A549 (cell line): ENCODE data around the gene VIPR1. TPM values are rescaled to one million over a fixed set of nuclear protein-coding genes. Genes with fewer than 3 reads are reported as not detected.
"Not testable (repeated sequence)": the region's sequence is repeated elsewhere in the genome, so short reads cannot be mapped to it uniquely, and the experiment has no call there.

Source experiments
- ATAC-seq, 2 experiments: fragments of 200-7000 bp in 1 of 2; fragments of >200 bp in 1 of 2; cut with Nextera tagmentation in 1 of 2; cut with Tn5 transposase in 1 of 2; 3 replicates each; pipeline versions ENCODE4 v1.8.0 to v1.9.1; 2018 to 2020; ENCODE audit warnings: mild to moderate bottlenecking in 1 of 2, moderate library complexity in 1 of 2
- CTCF ChIA-PET: fragments of 300-600 bp; sonication (Branson Sonifier 250); formaldehyde crosslinking; extraction: SDS; loops from one replicate; lab custom pipeline; 2021; ENCODE audit warnings: antibody characterized with exemption, inconsistent platforms; lab: Yijun Ruan, JAX
- POLR2A ChIA-PET: fragments of 350-600 bp; formaldehyde crosslinking; extraction: SDS; loops from one replicate; lab custom pipeline; 2021; ENCODE audit warnings: antibody characterized with exemption, inconsistent platforms; lab: Yijun Ruan, JAX
- DNase-seq, 2 experiments: peaks; one replicate each; pipeline versions ENCODE4 v3.0.0 to v3.0.0-alpha.2; 2011 to 2016; ENCODE audit warnings: low read depth in 1 of 2, low spot score in 1 of 2
- FAIRE-seq: peaks from 2 replicates; lab custom pipeline; 2011; peaks lifted over from hg19 to GRCh38; lab: Jason Lieb, UNC
- H3K27ac ChIP-seq, 2 experiments: fragments of >200 bp; sonication (Bioruptor Twin); formaldehyde crosslinking; 3 replicates each; pipeline ENCODE4 v1.5.1; 2016 to 2017
- H3K4me1 ChIP-seq: fragments of >200 bp; sonication (Bioruptor Twin); formaldehyde crosslinking; 3 replicates; pipeline ENCODE4 v1.6.1; 2016
- H3K4me2 ChIP-seq: fragments of >200 bp; sonication (Bioruptor Twin); formaldehyde crosslinking; 3 replicates; pipeline ENCODE4 v1.6.1; 2016
- H3K4me3 ChIP-seq: fragments of >200 bp; sonication (Bioruptor Twin); formaldehyde crosslinking; 3 replicates; pipeline ENCODE4 v1.5.1; 2016
- H3K9me3 ChIP-seq: fragments of >200 bp; sonication (Bioruptor Twin); formaldehyde crosslinking; 3 replicates; pipeline ENCODE4 v1.6.1; 2016
- BHLHE40 ChIP-seq: IDR thresholded peaks from 2 replicates; pipeline ENCODE4 v1.6.1; 2012; ENCODE audit warnings: low read depth, low read length, inconsistent platforms
- CBX2 ChIP-seq: fragments of 200-600 bp; sonication (generic); IDR thresholded peaks from 2 replicates; pipeline ENCODE4 v1.6.1; 2016; ENCODE audit warnings: low read depth, mild to moderate bottlenecking, borderline replicate concordance
- CBX8 ChIP-seq: fragments of 200-600 bp; sonication (generic); IDR thresholded peaks from 2 replicates; pipeline ENCODE4 v1.6.1; 2016
- CEBPB ChIP-seq, 2 experiments: fragments of >200 bp in 1 of 2; sonication (Bioruptor Twin) in 1 of 2; formaldehyde crosslinking in 1 of 2; IDR thresholded peaks; 2 replicates each; pipeline ENCODE4 v1.6.1; 2012 to 2016
- EHMT2 ChIP-seq: fragments of 200-600 bp; sonication (generic); IDR thresholded peaks from 2 replicates; pipeline ENCODE4 v1.6.1; 2016; ENCODE audit warnings: antibody characterized with exemption, low read depth, mild to moderate bottlenecking, moderate library complexity
- FOSB ChIP-seq: fragments of 250-450 bp; sonication (Bioruptor Pico); IDR thresholded peaks from 2 replicates; pipeline ENCODE4 v1.5.0; 2020; ENCODE audit warnings: mild to moderate bottlenecking, moderate library complexity
- HEYL ChIP-seq: fragments of 250-450 bp; sonication (Bioruptor Pico); IDR thresholded peaks from 2 replicates; pipeline ENCODE4 v1.8.0; 2021; ENCODE audit warnings: mild to moderate bottlenecking, moderate library complexity
- HOXA7 ChIP-seq: fragments of 250-450 bp; sonication (Bioruptor Pico); IDR thresholded peaks from 2 replicates; pipeline ENCODE4 v1.5.0; 2020; ENCODE audit warnings: mild to moderate bottlenecking, moderate library complexity
- HOXB13 ChIP-seq: fragments of 250-450 bp; sonication (Bioruptor Pico); IDR thresholded peaks from 2 replicates; pipeline ENCODE4 v1.5.0; 2020; ENCODE audit warnings: low read depth, mild to moderate bottlenecking, moderate library complexity
- MAZ ChIP-seq: fragments of 150-350 bp; IDR thresholded peaks from 2 replicates; pipeline ENCODE4 v1.6.1; 2014; ENCODE audit warnings: antibody characterized with exemption, low read depth, low read length, borderline replicate concordance
- NPAS2 ChIP-seq: fragments of 250-450 bp; sonication (Bioruptor Pico); IDR thresholded peaks from 2 replicates; pipeline ENCODE4 v1.8.0; 2022; ENCODE audit warnings: mild to moderate bottlenecking, moderate library complexity, borderline replicate concordance
- PHF8 ChIP-seq: fragments of 200-600 bp; sonication (generic); IDR thresholded peaks from 2 replicates; pipeline ENCODE4 v1.6.1; 2016; ENCODE audit warnings: low read depth, mild to moderate bottlenecking, antibody characterized with exemption, moderate library complexity, borderline replicate concordance
- POLR2A ChIP-seq: IDR thresholded peaks from 2 replicates; pipeline ENCODE4 v1.6.1; 2012; ENCODE audit warnings: mild to moderate bottlenecking, low read length
- POLR2AphosphoS2 ChIP-seq: conservative IDR thresholded peaks from 2 replicates; pipeline ENCODE4 v1.6.1; 2012; ENCODE audit warnings: low read length, improper control_type of control experiment, inconsistent platforms
- RARB ChIP-seq: fragments of 250-450 bp; sonication (Bioruptor Pico); IDR thresholded peaks from 2 replicates; pipeline ENCODE4 v1.8.0; 2021; ENCODE audit warnings: mild to moderate bottlenecking, moderate library complexity
- RCOR1 ChIP-seq: fragments of 150-350 bp; IDR thresholded peaks from 2 replicates; pipeline ENCODE4 v1.6.1; 2014; ENCODE audit warnings: antibody characterized with exemption, low read length, low read depth
- RNF2 ChIP-seq: fragments of 200-600 bp; sonication (generic); IDR thresholded peaks from 2 replicates; pipeline ENCODE4 v1.6.1; 2016; ENCODE audit warnings: low read depth, mild to moderate bottlenecking, antibody characterized with exemption, moderate library complexity, borderline replicate concordance
- SREBF2 ChIP-seq: fragments of 450-650 bp; IDR thresholded peaks from 2 replicates; pipeline ENCODE4 v1.6.1; 2014; ENCODE audit warnings: mild to moderate bottlenecking, moderate library complexity
- TFCP2L1 ChIP-seq: fragments of 250-450 bp; sonication (Bioruptor Pico); IDR thresholded peaks from 2 replicates; pipeline ENCODE4 v1.5.0; 2021; ENCODE audit warnings: mild to moderate bottlenecking
- ZC3H11A ChIP-seq: fragments of 450-650 bp; IDR thresholded peaks from 2 replicates; pipeline ENCODE4 v1.6.1; 2014; ENCODE audit warnings: antibody characterized with exemption, mild to moderate bottlenecking
- ZFP36 ChIP-seq: fragments of 450-650 bp; IDR thresholded peaks from 2 replicates; pipeline ENCODE4 v1.6.1; 2014; ENCODE audit warnings: borderline replicate concordance; ENCODE audit not compliant: partially characterized antibody
- ZNF302 ChIP-seq: fragments of 250-450 bp; sonication (Bioruptor Pico); IDR thresholded peaks from 2 replicates; pipeline ENCODE4 v1.9.0; 2021; ENCODE audit warnings: inconsistent platforms, mild to moderate bottlenecking, moderate library complexity
- ZSCAN20 ChIP-seq: fragments of 250-450 bp; sonication (Bioruptor Pico); IDR thresholded peaks from 2 replicates; pipeline ENCODE4 v1.8.0; 2022; ENCODE audit warnings: mild to moderate bottlenecking, moderate library complexity
- WGBS: methylation state at CpG from one replicate; pipeline ENCODE4 v1.1.6; 2017; ENCODE audit errors: missing lambda C conversion rate; 5-methylcytosine and 5-hydroxymethylcytosine counted together
- polyA plus RNA-seq, 4 experiments: library from polyadenylated mRNA; depleted of rRNA in 3 of 4; stranded (reverse); fragments of >200 nt; fragmentation: RNase III in 1 of 4; extraction: RNeasy Plus Mini Kit Qiagen cat#74134 plus additional on column Dnase treatment in 1 of 4; gene quantifications; 2 replicates in 3 of 4; 3 replicates in 1 of 4; pipeline ENCODE4 v1.2.3, GENCODE V29; 2011 to 2017
- TF ChIP-seq, protein P1 (sequence below): fragments of 150-350 bp; IDR thresholded peaks from 2 replicates; pipeline ENCODE4 v1.6.1; 2014; ENCODE audit warnings: low read depth, mild to moderate bottlenecking, low read length
- TF ChIP-seq, protein P2 (sequence below): fragments of >200 bp; sonication (Bioruptor Twin); formaldehyde crosslinking; IDR thresholded peaks from 3 replicates; pipeline ENCODE4 v1.5.1; 2016
- TF ChIP-seq, protein P3 (sequence below): IDR thresholded peaks from 2 replicates; pipeline ENCODE4 v1.6.1; 2012
- TF ChIP-seq, protein P4 (sequence below): fragments of 450-650 bp; IDR thresholded peaks from 2 replicates; pipeline ENCODE4 v1.6.1; 2014; ENCODE audit warnings: antibody characterized with exemption

The VIPR1 gene
- polyA plus RNA-seq, 2 of the 4 experiments (the other 2 are of a cell fraction), result 0.26 to 0.80 TPM

DNA sequence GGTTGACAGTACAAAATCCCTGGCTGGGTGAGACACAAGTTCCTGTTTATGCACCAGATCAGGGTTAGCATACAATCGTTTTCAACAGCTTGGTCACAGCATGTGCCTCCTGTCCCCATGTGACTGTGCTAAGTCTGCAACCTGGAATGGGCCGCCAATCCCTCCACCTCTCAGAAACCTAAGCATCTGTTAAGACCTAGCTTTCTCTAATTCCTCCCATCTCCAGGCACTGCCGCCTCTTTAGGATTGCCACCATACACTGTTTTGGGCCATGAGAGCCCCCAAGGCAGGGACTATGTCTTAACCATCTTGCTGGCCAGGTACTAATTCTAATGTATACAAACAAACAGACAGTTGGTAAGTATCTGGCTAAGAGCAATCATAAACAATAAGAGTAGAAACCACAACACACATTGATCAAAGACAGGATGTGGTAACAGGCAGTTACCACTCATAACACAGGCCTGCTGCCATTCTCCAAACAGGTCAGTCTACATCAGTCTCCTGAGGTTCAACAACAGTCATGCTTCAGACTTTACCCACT, 53.7 kb downstream of the VIPR1 start:
- POLR2A ChIA-PET, result no interaction called here
- H3K4me2 ChIP-seq, result no peak overlapping the region
- H3K27ac ChIP-seq, result no peak overlapping the region
- CTCF ChIA-PET, result interaction anchor here (1.0 kb wide), 1 partner anchor 16 kb away, joined by 3 read pairs; no protein-coding TSS in a partner anchor
- ATAC-seq (no peak), FAIRE-seq (no peak), DNase-seq (no peak)
- TF ChIP-seq POLR2A (no peak), RCOR1 (no peak), HEYL (CRISPR knock-in tag) (no peak), PHF8 (no peak), POLR2AphosphoS2 (no peak), RNF2 (no peak), TFCP2L1 (no peak), HOXA7 (CRISPR knock-in tag) (no peak), CEBPB (IDR thresholded peaks at IDR 0.05) (no peak), FOSB (no peak), CBX2 (no peak), ZC3H11A (no peak), ZSCAN20 (CRISPR knock-in tag) (no peak), CBX8 (no peak)
- TF ChIP-seq, protein P1, sequence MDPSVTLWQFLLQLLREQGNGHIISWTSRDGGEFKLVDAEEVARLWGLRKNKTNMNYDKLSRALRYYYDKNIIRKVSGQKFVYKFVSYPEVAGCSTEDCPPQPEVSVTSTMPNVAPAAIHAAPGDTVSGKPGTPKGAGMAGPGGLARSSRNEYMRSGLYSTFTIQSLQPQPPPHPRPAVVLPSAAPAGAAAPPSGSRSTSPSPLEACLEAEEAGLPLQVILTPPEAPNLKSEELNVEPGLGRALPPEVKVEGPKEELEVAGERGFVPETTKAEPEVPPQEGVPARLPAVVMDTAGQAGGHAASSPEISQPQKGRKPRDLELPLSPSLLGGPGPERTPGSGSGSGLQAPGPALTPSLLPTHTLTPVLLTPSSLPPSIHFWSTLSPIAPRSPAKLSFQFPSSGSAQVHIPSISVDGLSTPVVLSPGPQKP, result no peak
- TF ChIP-seq, protein P2, sequence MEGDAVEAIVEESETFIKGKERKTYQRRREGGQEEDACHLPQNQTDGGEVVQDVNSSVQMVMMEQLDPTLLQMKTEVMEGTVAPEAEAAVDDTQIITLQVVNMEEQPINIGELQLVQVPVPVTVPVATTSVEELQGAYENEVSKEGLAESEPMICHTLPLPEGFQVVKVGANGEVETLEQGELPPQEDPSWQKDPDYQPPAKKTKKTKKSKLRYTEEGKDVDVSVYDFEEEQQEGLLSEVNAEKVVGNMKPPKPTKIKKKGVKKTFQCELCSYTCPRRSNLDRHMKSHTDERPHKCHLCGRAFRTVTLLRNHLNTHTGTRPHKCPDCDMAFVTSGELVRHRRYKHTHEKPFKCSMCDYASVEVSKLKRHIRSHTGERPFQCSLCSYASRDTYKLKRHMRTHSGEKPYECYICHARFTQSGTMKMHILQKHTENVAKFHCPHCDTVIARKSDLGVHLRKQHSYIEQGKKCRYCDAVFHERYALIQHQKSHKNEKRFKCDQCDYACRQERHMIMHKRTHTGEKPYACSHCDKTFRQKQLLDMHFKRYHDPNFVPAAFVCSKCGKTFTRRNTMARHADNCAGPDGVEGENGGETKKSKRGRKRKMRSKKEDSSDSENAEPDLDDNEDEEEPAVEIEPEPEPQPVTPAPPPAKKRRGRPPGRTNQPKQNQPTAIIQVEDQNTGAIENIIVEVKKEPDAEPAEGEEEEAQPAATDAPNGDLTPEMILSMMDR, result no peak
- 65% methylated on average over 3 of the region's 3 CpGs for WGBS
- no peak overlapping the region for H3K4me3 ChIP-seq
- H3K9me3 ChIP-seq, result no peaks in the 10 kb centered on the region
- no peaks in the 10 kb centered on the region for H3K4me1 ChIP-seq

DNA sequence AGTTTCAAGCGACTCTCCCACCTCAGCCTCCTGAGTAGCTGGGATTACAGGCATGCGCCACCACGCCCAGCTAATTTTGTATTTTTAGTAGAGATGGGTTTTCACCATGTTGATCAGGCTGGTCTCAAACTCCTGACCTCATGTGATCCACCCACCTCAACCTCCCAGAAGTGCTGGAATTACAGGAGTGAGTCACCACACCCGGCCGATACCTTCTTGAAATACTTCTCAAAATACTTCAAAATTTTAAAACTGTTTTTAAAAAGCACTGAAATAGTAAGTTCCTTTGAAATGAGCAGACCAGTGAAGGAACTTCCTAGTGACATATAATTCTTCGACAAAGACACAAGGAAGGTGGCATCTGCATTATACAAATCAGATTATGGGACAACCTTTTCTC, 54.4 kb downstream of the VIPR1 start:
- POLR2A ChIA-PET, H3K4me3 ChIP-seq, H3K9me3 ChIP-seq, H3K4me2 ChIP-seq, FAIRE-seq, H3K4me1 ChIP-seq, DNase-seq, H3K27ac ChIP-seq, ATAC-seq: not testable (repeated sequence)
- CTCF ChIA-PET, result interaction anchor here (1.0 kb wide), 2 partner anchors 9 to 17 kb away, joined by 3 to 5 read pairs; no protein-coding TSS in a partner anchor
- WGBS, result 93% methylated on average over 6 of the region's 6 CpGs

DNA sequence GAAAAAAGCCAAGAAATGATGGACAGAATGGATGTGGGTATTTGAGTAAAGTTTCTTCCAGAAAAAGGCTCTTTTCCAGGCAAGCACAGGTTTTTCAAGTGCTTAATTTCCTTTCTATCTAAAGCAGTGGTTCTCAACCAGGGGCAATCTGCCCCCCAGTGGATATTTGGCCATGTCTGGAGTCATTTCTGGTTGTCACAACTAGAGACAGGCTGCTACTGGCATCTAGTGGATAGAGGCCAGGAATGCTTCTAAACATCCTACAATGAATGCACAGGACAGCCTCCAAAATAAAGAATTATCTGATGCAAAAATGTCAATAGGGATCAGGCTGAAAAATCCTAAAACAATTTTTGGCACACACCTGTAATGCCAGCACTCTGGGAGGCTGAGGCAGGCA, 55.4 kb downstream of the VIPR1 start:
- CTCF ChIA-PET, result interaction anchor here (0.8 to 1.0 kb wide), 2 partner anchors 10 to 310 kb away, joined by 4 to 5 read pairs; no protein-coding TSS in a partner anchor
- FAIRE-seq, result no peak
- H3K27ac ChIP-seq, result no peak overlapping the region

More for the DNA sequence above, 55.4 kb downstream of the VIPR1 start:
- POLR2A ChIA-PET, result no interaction called here
- Histone ChIP-seq H3K9me3 (no peaks in the 10 kb centered on the region), H3K4me2 (no peak overlapping the region), H3K4me1 (no peaks in the 10 kb centered on the region), H3K4me3 (no peak overlapping the region)
- ATAC-seq, result peak; percentile 57 to 62; a peak in 3 of 6 replicates
- TF ChIP-seq HEYL (CRISPR knock-in tag) (no peak), ZFP36 (no peak), ZSCAN20 (CRISPR knock-in tag) (no peak), NPAS2 (CRISPR knock-in tag) (no peak), SREBF2 (no peak), MAZ (no peak), RARB (CRISPR knock-in tag) (no peak), HOXB13 (CRISPR knock-in tag) (no peak), ZNF302 (CRISPR knock-in tag) (no peak), EHMT2 (no peak), BHLHE40 (no peak)
- TF ChIP-seq, protein P3, sequence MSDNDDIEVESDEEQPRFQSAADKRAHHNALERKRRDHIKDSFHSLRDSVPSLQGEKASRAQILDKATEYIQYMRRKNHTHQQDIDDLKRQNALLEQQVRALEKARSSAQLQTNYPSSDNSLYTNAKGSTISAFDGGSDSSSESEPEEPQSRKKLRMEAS, result no peak
- TF ChIP-seq, protein P2, result no peak; the same call in 2 of the 3 replicates
- TF ChIP-seq, protein P4, sequence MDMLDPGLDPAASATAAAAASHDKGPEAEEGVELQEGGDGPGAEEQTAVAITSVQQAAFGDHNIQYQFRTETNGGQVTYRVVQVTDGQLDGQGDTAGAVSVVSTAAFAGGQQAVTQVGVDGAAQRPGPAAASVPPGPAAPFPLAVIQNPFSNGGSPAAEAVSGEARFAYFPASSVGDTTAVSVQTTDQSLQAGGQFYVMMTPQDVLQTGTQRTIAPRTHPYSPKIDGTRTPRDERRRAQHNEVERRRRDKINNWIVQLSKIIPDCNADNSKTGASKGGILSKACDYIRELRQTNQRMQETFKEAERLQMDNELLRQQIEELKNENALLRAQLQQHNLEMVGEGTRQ, result no peak
- no peak for DNase-seq
